H1 (cell line): ENCODE data around the gene RAB8B. TPM values are rescaled to one million over a fixed set of nuclear protein-coding genes. Genes with fewer than 3 reads are reported as not detected.

Experiments used
- CTCF ChIA-PET: fragments of 300-600 bp; sonication (Branson Sonifier 250); formaldehyde crosslinking; loops from one replicate; lab custom pipeline; 2021; ENCODE audit not compliant: partially characterized antibody; lab: Charles Lee
- POLR2A ChIA-PET: fragments of 300-600 bp; sonication (Branson Sonifier 250); formaldehyde crosslinking; loops from one replicate; lab custom pipeline; 2021; ENCODE audit warnings: inconsistent platforms; ENCODE audit not compliant: partially characterized antibody; lab: Charles Lee
- DNase-seq, 2 experiments: peaks; one replicate each; pipeline versions ENCODE4 v3.0.0 to v3.0.0-alpha.2; 2010 to 2022; ENCODE audit warnings: low spot score in 2 of 2, low read depth in 1 of 2, mixed read lengths in 1 of 2
- FAIRE-seq: peaks from 2 replicates; lab custom pipeline; 2011; peaks lifted over from hg19 to GRCh38; lab: Jason Lieb, UNC
- H2AFZ ChIP-seq: 2 replicates; pipeline ENCODE4 v1.8.1; 2012; ENCODE audit warnings: low read length, inconsistent platforms
- H2AK5ac ChIP-seq: 2 replicates; pipeline ENCODE4 v1.6.1; 2013; ENCODE audit warnings: low read depth, low read length
- H2BK120ac ChIP-seq: replicated peaks from 2 replicates; pipeline ENCODE3; 2013; ENCODE audit warnings: low read depth, low read length, inconsistent platforms
- H2BK12ac ChIP-seq: 2 replicates; pipeline ENCODE4 v1.6.1; 2013; ENCODE audit warnings: low read depth, low read length
- H2BK15ac ChIP-seq: 2 replicates; pipeline ENCODE4 v1.6.1; 2013; ENCODE audit warnings: low read length
- H2BK20ac ChIP-seq: 2 replicates; pipeline ENCODE4 v1.6.1; 2013; ENCODE audit warnings: low read length
- H2BK5ac ChIP-seq: 2 replicates; pipeline ENCODE4 v1.6.1; 2013; ENCODE audit warnings: low read depth, low read length
- H3K14ac ChIP-seq: 2 replicates; pipeline ENCODE4 v1.6.1; 2013; ENCODE audit warnings: inconsistent platforms; ENCODE audit not compliant: insufficient read length
- H3K18ac ChIP-seq: 2 replicates; pipeline ENCODE4 v1.6.1; 2013; ENCODE audit warnings: low read length; ENCODE audit errors: extremely low read depth
- H3K23ac ChIP-seq: 2 replicates; pipeline ENCODE4 v1.6.1; 2013; ENCODE audit warnings: inconsistent platforms; ENCODE audit not compliant: insufficient read length
- H3K23me2 ChIP-seq: 2 replicates; pipeline ENCODE4 v1.6.1; 2013; ENCODE audit warnings: low read depth, low read length
- H3K27ac ChIP-seq: 2 replicates; pipeline ENCODE4 v1.6.1; 2011; ENCODE audit warnings: low read depth, low read length, inconsistent platforms
- H3K27me3 ChIP-seq, 4 experiments: replicated peaks in 1 of 4; 1 replicate in 1 of 4; 2 replicates in 3 of 4; pipeline versions ENCODE4 v1.6.1 to v1.8.1; 2011 to 2013; ENCODE audit warnings: low read length in 3 of 4, mild to moderate bottlenecking in 3 of 4, inconsistent platforms in 2 of 4, mixed read lengths in 2 of 4, moderate library complexity in 1 of 4; ENCODE audit not compliant: control insufficient read depth in 3 of 4, insufficient read depth in 3 of 4; ENCODE audit errors: extremely low read depth in 1 of 4
- H3K36me3 ChIP-seq, 4 experiments: 2 replicates each; pipeline versions ENCODE4 v1.6.1 to v1.8.1; 2011 to 2013; ENCODE audit warnings: mild to moderate bottlenecking in 4 of 4, low read length in 3 of 4, moderate library complexity in 2 of 4, control low read depth in 1 of 4, inconsistent platforms in 1 of 4; ENCODE audit not compliant: insufficient read depth in 4 of 4, control insufficient read depth in 2 of 4
- H3K4ac ChIP-seq: replicated peaks from 2 replicates; pipeline ENCODE3; 2013; ENCODE audit warnings: low read length, low read depth, mixed read lengths, inconsistent platforms; ENCODE audit not compliant: insufficient read length
- H3K4me1 ChIP-seq, 4 experiments: replicated peaks in 1 of 4; 1 replicate in 1 of 4; 2 replicates in 3 of 4; pipeline versions ENCODE4 v1.6.1 to v1.8.1; 2011 to 2013; ENCODE audit warnings: low read length in 3 of 4, inconsistent platforms in 2 of 4, mixed read lengths in 1 of 4; ENCODE audit not compliant: insufficient read depth in 4 of 4, control insufficient read depth in 3 of 4
- H3K4me2 ChIP-seq, 2 experiments: 2 replicates each; pipeline versions ENCODE4 v1.6.1 to v1.8.1; 2011 to 2013; ENCODE audit warnings: low read depth in 2 of 2, low read length in 2 of 2, control low read depth in 1 of 2, inconsistent platforms in 1 of 2, mild to moderate bottlenecking in 1 of 2; ENCODE audit not compliant: insufficient read depth in 1 of 2
- H3K4me3 ChIP-seq, 4 experiments: fragments of 200-600, 300-600 bp in 1 of 4; sonication (generic), shearing (Covaris generic), sonication (Bioruptor Twin) in 1 of 4; 2 replicates each; pipeline versions ENCODE4 v1.5.1 to v1.8.1; 2011 to 2016; ENCODE audit warnings: low read length in 4 of 4, low read depth in 3 of 4, control low read depth in 2 of 4, inconsistent platforms in 2 of 4, mild to moderate bottlenecking in 2 of 4, mixed read lengths in 1 of 4, moderate library complexity in 1 of 4; ENCODE audit not compliant: insufficient read depth in 2 of 4; ENCODE audit errors: extremely low read depth in 1 of 4
- H3K56ac ChIP-seq: replicated peaks from 2 replicates; pipeline ENCODE3; 2013; ENCODE audit warnings: low read depth, mild to moderate bottlenecking, mixed read lengths, low read length, inconsistent platforms; ENCODE audit not compliant: insufficient read length
- H3K79me1 ChIP-seq: 2 replicates; pipeline ENCODE4 v1.6.1; 2013; ENCODE audit warnings: low read depth, low read length, control low read depth
- H3K79me2 ChIP-seq, 2 experiments: 2 replicates each; pipeline versions ENCODE4 v1.6.1 to v1.8.1; 2012 to 2013; ENCODE audit warnings: low read length in 2 of 2, mild to moderate bottlenecking in 2 of 2, inconsistent platforms in 1 of 2; ENCODE audit not compliant: insufficient read depth in 2 of 2, control insufficient read depth in 1 of 2
- H3K9ac ChIP-seq, 4 experiments: replicated peaks in 1 of 4; 1 replicate in 1 of 4; 2 replicates in 3 of 4; pipeline versions ENCODE4 v1.6.1 to v1.8.1; 2011 to 2013; ENCODE audit warnings: low read depth in 3 of 4, low read length in 3 of 4, control low read depth in 2 of 4, mild to moderate bottlenecking in 2 of 4, moderate library complexity in 2 of 4, inconsistent platforms in 1 of 4; ENCODE audit errors: extremely low read depth in 1 of 4
- H3K9me3 ChIP-seq, 2 experiments: 2 replicates each; pipeline versions ENCODE4 v1.6.1 to v1.8.1; 2012 to 2013; ENCODE audit warnings: mild to moderate bottlenecking in 2 of 2, moderate library complexity in 2 of 2, control low read depth in 1 of 2, inconsistent platforms in 1 of 2, low read depth in 1 of 2, low read length in 1 of 2, mixed read lengths in 1 of 2; ENCODE audit not compliant: insufficient read depth in 2 of 2
- H4K20me1 ChIP-seq, 2 experiments: replicated peaks in 1 of 2; 2 replicates each; pipeline versions ENCODE3 to v1.8.1; 2011 to 2013; ENCODE audit warnings: inconsistent platforms in 2 of 2, low read length in 2 of 2, mild to moderate bottlenecking in 1 of 2; ENCODE audit not compliant: insufficient read depth in 2 of 2, control insufficient read depth in 1 of 2
- H4K5ac ChIP-seq: 2 replicates; pipeline ENCODE4 v1.6.1; 2013; ENCODE audit warnings: low read length, low read depth, mixed read lengths, inconsistent platforms; ENCODE audit not compliant: insufficient read length
- H4K8ac ChIP-seq: 2 replicates; pipeline ENCODE4 v1.8.0; 2013; ENCODE audit warnings: mild to moderate bottlenecking, moderate library complexity, low read length, inconsistent platforms; ENCODE audit not compliant: insufficient read depth; ENCODE audit errors: extremely low read depth
- H4K91ac ChIP-seq: replicated peaks from 2 replicates; pipeline ENCODE3; 2013; ENCODE audit warnings: low read length, mixed read lengths, inconsistent platforms; ENCODE audit not compliant: insufficient read length
- ATF3 ChIP-seq: IDR thresholded peaks from 2 replicates; pipeline ENCODE4 v1.6.1; 2011; ENCODE audit warnings: low read depth, mild to moderate bottlenecking, low read length; ENCODE audit not compliant: insufficient read depth
- FOSL1 ChIP-seq: IDR thresholded peaks from 2 replicates; pipeline ENCODE4 v1.6.1; 2011; ENCODE audit warnings: mild to moderate bottlenecking, low read depth, low read length, moderate library complexity; ENCODE audit not compliant: insufficient read depth
- SP2 ChIP-seq: IDR thresholded peaks from 2 replicates; pipeline ENCODE4 v1.6.1; 2012; ENCODE audit warnings: mild to moderate bottlenecking, low read length, inconsistent platforms
- SRF ChIP-seq: IDR thresholded peaks from 2 replicates; pipeline ENCODE4 v1.6.1; 2011; ENCODE audit warnings: mild to moderate bottlenecking, low read depth, low read length, moderate library complexity
- ZNF274 ChIP-seq: IDR thresholded peaks from 2 replicates; pipeline ENCODE4 v1.7.0; 2012; ENCODE audit warnings: low read length, borderline replicate concordance; ENCODE audit errors: extremely low read depth
- WGBS, 2 experiments: shearing (Covaris generic) in 1 of 2; methylation state at CpG; one replicate each; pipeline versions ENCODE4 v1.1.6 to v1.1.7; 2013 to 2015; ENCODE audit warnings: low lambda C conversion rate in 2 of 2, mixed read lengths in 2 of 2, inconsistent platforms in 1 of 2, low coverage in 1 of 2, missing lambda C conversion rate in 1 of 2; ENCODE audit not compliant: insufficient replicate concordance in 2 of 2, insufficient coverage in 1 of 2, insufficient read length in 1 of 2; ENCODE audit errors: extremely low coverage in 1 of 2, missing lambda C conversion rate in 1 of 2; 5-methylcytosine and 5-hydroxymethylcytosine counted together
- polyA plus RNA-seq, 7 experiments: library from polyadenylated mRNA; depleted of rRNA in 3 of 7; stranded (reverse) in 5 of 7; unstranded in 2 of 7; fragments of >200 nt in 5 of 7; fragments of 200-250 nt in 2 of 7; gene quantifications; 1 replicate in 5 of 7; 2 replicates in 1 of 7; 4 replicates in 1 of 7; pipeline versions ENCODE4 v1.2.1 to v1.2.3, GENCODE V29; 2011 to 2013; ENCODE audit warnings: missing spikeins in 2 of 7, mixed read lengths in 2 of 7
- total RNA-seq: library from RNA; stranded (reverse); fragmentation: NEBNext Ultra II Directional; extraction: Animal tissue kit (Norgen Biotek cat#: 25700); gene quantifications from 2 replicates; pipeline ENCODE4 v1.2.1, GENCODE V29; 2021

Gene RAB8B
- total and polyA plus RNA-seq, 2 of the 8 experiments (the other 6 are each of a cell fraction or from before 2014, with no cell fraction given), result 9.5 to 47.8 TPM

GRCh38 chr15:63250312-63250965 lies 61.0 kb downstream of the RAB8B start:
- Histone ChIP-seq H3K4ac (no peak overlapping the region), H3K4me2 (no peak overlapping the region), H4K5ac (no peak overlapping the region), H3K4me3 (no peak overlapping the region), H4K20me1 (no peaks in the 10 kb centered on the region), H3K27me3 (no peaks in the 10 kb centered on the region), H3K18ac (no peak overlapping the region), H3K14ac (no peak overlapping the region), H2AFZ (no peak overlapping the region), H3K79me1 (no peaks in the 10 kb centered on the region), H3K4me1 (peaks cover 0 to 1% (median 0%) of the 10 kb centered on the region in 4 experiments; a peak in 4 of 7 replicates), H2AK5ac (no peak overlapping the region), H2BK15ac (no peak overlapping the region), H2BK120ac (no peak overlapping the region), H2BK20ac (no peak overlapping the region), H3K9me3 (no peaks in the 10 kb centered on the region), H3K27ac (no peak overlapping the region), H2BK5ac (no peak overlapping the region), H3K23ac (no peak overlapping the region), H3K23me2 (no peaks in the 10 kb centered on the region), H3K9ac (no peak overlapping the region), H4K91ac (no peak overlapping the region), H3K56ac (no peak overlapping the region), H3K36me3 (peaks cover 2 to 6% (median 5%) of the 10 kb centered on the region in 4 experiments; a peak in 5 of 8 replicates), H3K79me2 (no peaks in the 10 kb centered on the region), H2BK12ac (no peak overlapping the region), H4K8ac (no peak overlapping the region)
- ChIA-PET CTCF (no interaction called here), POLR2A (no interaction called here)
- TF ChIP-seq SRF (no peak), FOSL1 (no peak), ZNF274 (no peak), ATF3 (no peak), SP2 (no peak)
- DNase-seq, result no peak
- 95% methylated on average over 4 of the region's 4 CpGs; no CpG with 5 or more reads in 1 of the 2 experiments for WGBS, 2 experiments
- FAIRE-seq, result no peak
